HL-60 (cell line): ENCODE measurements around the gene ISG15.
"Not testable (repeated sequence)": the region's sequence is repeated elsewhere in the genome, so short reads cannot be mapped to it uniquely, and the experiment has no call there.

Experiments
- CTCF ChIP-seq: IDR thresholded peaks from one replicate; pipeline ENCODE4 v1.5.1; 2011; ENCODE audit warnings: low read length, control low read depth, inconsistent platforms; ENCODE audit not compliant: insufficient read depth
- GABPA ChIP-seq: IDR thresholded peaks from 2 replicates; pipeline ENCODE4 v1.6.1; 2012; ENCODE audit warnings: low read depth
- POLR2AphosphoS5 ChIP-seq: IDR thresholded peaks from 2 replicates; pipeline ENCODE4 v1.6.1; 2012; ENCODE audit warnings: low read depth
- REST ChIP-seq: IDR thresholded peaks from 2 replicates; pipeline ENCODE4 v1.6.1; 2012; ENCODE audit warnings: low read depth; ENCODE audit not compliant: insufficient replicate concordance
- SPI1 ChIP-seq: IDR thresholded peaks from 2 replicates; pipeline ENCODE4 v1.6.1; 2012; ENCODE audit warnings: low read depth, mild to moderate bottlenecking, borderline replicate concordance

GRCh38 chr1:994546-994945 is 18.8 kb upstream of the ISG15 start:
- not testable (repeated sequence) for TF ChIP-seq CTCF, POLR2AphosphoS5, REST, GABPA, SPI1
